Measurements from ENCODE around the gene EDARADD.

EDARADD gene

GRCh38 chr1:236392182-236392581, 1.9 kb upstream of the EDARADD start:
- in situ Hi-C loops (cut with MboI; ENCODE audit: low sequenced_read_pairs): no loop called here

- in situ Hi-C loops (cut with MboI; ENCODE audit: low sequenced_read_pairs): no loop called here
Measured at GRCh38 chr1:236394879-236395229, 768 bp downstream of the EDARADD start.

- in situ Hi-C loops (cut with MboI; ENCODE audit: low sequenced_read_pairs): no loop called here
Measured at GRCh38 chr1:236395230-236395946, 1.3 kb downstream of the EDARADD start.

- in situ Hi-C loops (cut with MboI; ENCODE audit: low sequenced_read_pairs): no loop called here
Measured at GRCh38 chr1:236395947-236396664, 2.0 kb downstream of the EDARADD start.

GRCh38 chr1:236396665-236397043, 2.6 kb downstream of the EDARADD start:
- in situ Hi-C loops (cut with MboI; ENCODE audit: low sequenced_read_pairs): no loop called here

- in situ Hi-C loops (cut with MboI; ENCODE audit: low sequenced_read_pairs): no loop called here
Measured at GRCh38 chr1:236397173-236397759, 3.2 kb downstream of the EDARADD start.

- in situ Hi-C loops (cut with MboI; ENCODE audit: low sequenced_read_pairs): no loop called here
Measured at GRCh38 chr1:236398538-236398937, 4.5 kb downstream of the EDARADD start.

- in situ Hi-C loops (cut with MboI; ENCODE audit: low sequenced_read_pairs): no loop called here
Measured at GRCh38 chr1:236400061-236400603, 6.0 kb downstream of the EDARADD start.

- in situ Hi-C loops (cut with MboI; ENCODE audit: low sequenced_read_pairs): no loop called here
Measured at GRCh38 chr1:236401698-236402097, 7.6 kb downstream of the EDARADD start.

GRCh38 chr1:236403905-236404696, 10.0 kb downstream of the EDARADD start:
- in situ Hi-C loops (cut with MboI; ENCODE audit: low sequenced_read_pairs): no loop called here

- in situ Hi-C loops (cut with MboI; ENCODE audit: low sequenced_read_pairs): no loop called here
Measured at GRCh38 chr1:236407059-236407458, 13.0 kb downstream of the EDARADD start.

- in situ Hi-C loops (cut with MboI; ENCODE audit: low sequenced_read_pairs): no loop called here
Measured at GRCh38 chr1:236413688-236414087, 19.6 kb downstream of the EDARADD start.

GRCh38 chr1:236416165-236416564, 22.1 kb downstream of the EDARADD start:
- in situ Hi-C loops (cut with MboI; ENCODE audit: low sequenced_read_pairs): no loop called here

GRCh38 chr1:236417336-236417735, 23.2 kb downstream of the EDARADD start:
- in situ Hi-C loops (cut with MboI; ENCODE audit: low sequenced_read_pairs): no loop called here

GRCh38 chr1:236419502-236419901, 25.4 kb downstream of the EDARADD start:
- in situ Hi-C loops (cut with MboI; ENCODE audit: low sequenced_read_pairs): no loop called here

- in situ Hi-C loops (cut with MboI; ENCODE audit: low sequenced_read_pairs): no loop called here
Measured at GRCh38 chr1:236421022-236421421, 26.9 kb downstream of the EDARADD start.

GRCh38 chr1:236421850-236422516, 27.9 kb downstream of the EDARADD start:
- in situ Hi-C loops (cut with MboI; ENCODE audit: low sequenced_read_pairs): no loop called here

- in situ Hi-C loops (cut with MboI; ENCODE audit: low sequenced_read_pairs): no loop called here
Measured at GRCh38 chr1:236422517-236422876, 28.4 kb downstream of the EDARADD start.

- in situ Hi-C loops (cut with MboI; ENCODE audit: low sequenced_read_pairs): no loop called here
Measured at GRCh38 chr1:236425031-236425663, 31.1 kb downstream of the EDARADD start.

GRCh38 chr1:236426215-236426614, 32.1 kb downstream of the EDARADD start:
- in situ Hi-C loops (cut with MboI; ENCODE audit: low sequenced_read_pairs): no loop called here
